C4-2B (cell line): ENCODE data around the gene MYO1C.

ENCODE experiments used
- ZFX ChIP-seq: fragments of 450-650 bp; IDR thresholded peaks from 2 replicates; pipeline ENCODE4 v1.6.1; 2017
- TF ChIP-seq, protein P1 (sequence below): fragments of 450-650 bp; conservative IDR thresholded peaks from 2 replicates; pipeline ENCODE4 v1.5.1; 2017; ENCODE audit warnings: mild to moderate bottlenecking

DNA sequence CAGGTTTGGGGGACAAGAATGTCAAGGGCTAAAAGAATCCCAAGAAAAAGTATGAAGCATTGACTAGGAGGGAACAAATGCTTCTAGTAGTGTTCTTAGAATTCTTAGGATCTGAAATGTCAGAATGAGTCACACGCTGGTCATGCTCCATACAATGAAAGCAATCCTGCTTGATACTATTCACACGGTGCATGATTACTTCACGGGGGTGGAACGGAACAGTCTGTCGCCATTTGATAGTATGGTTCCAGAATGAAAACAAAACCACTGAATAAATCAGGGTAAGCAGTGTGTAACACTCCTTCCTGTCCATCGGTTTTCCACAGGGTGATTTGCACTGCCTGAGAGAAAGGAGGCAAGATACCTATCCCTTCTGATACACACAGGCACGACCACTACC is 69.6 kb downstream of the MYO1C start:
- TF ChIP-seq, protein P1, sequence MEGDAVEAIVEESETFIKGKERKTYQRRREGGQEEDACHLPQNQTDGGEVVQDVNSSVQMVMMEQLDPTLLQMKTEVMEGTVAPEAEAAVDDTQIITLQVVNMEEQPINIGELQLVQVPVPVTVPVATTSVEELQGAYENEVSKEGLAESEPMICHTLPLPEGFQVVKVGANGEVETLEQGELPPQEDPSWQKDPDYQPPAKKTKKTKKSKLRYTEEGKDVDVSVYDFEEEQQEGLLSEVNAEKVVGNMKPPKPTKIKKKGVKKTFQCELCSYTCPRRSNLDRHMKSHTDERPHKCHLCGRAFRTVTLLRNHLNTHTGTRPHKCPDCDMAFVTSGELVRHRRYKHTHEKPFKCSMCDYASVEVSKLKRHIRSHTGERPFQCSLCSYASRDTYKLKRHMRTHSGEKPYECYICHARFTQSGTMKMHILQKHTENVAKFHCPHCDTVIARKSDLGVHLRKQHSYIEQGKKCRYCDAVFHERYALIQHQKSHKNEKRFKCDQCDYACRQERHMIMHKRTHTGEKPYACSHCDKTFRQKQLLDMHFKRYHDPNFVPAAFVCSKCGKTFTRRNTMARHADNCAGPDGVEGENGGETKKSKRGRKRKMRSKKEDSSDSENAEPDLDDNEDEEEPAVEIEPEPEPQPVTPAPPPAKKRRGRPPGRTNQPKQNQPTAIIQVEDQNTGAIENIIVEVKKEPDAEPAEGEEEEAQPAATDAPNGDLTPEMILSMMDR, result no peak
- TF ChIP-seq ZFX, result no peak
